ENCODE measurements around the gene MT1E.
A peak's percentile ranks its signal among the peaks of the same experiment; 100 is the strongest.

MT1E gene

DNA sequence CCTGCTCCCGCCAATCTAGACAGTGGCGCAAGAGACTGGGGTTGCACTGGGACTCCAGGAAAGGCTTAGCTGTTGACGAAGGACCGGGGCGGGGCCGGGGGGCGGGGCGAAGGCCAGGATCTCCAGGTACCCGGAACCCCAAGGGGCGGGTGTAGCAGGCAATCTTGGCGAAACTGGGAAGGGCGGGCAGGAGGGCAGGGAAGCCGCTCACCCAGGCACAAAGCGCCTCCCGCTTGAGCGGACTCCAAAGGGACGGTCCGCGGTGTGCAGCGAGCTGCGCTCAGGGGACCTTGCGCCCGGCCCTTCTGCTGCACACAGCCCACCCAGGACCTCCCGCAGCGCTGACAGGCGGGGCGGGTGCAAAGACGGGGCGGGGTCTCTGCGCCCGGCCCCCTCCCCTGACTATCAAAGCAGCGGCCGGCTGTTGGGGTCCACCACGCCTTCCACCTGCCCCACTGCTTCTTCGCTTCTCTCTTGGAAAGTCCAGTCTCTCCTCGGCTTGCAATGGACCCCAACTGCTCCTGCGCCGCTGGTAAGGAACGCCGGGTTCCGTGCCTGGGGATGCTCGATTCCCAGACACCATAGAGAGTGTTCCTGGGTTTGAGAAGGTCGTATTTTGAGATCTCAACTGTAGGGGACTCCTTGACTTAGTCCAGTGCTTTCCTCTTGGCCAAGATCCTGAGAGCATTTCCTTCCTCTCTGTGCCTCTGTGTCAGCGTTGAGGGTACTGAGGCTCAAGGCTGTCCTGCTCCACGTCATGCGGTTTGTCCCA, 32.2 kb downstream of the MT1E start, which contains the start of gene MT1F:
MT1F (plus strand) TSS at position 405 of the 772 bp plus-strand sequence; CDS start at position 505, 100 bp downstream.
- no peak for TF ChIP-seq SPI1 (IDR thresholded peaks at IDR 0.05; ENCODE audit: borderline replicate concordance, low read depth)
- TF ChIP-seq, protein P1, sequence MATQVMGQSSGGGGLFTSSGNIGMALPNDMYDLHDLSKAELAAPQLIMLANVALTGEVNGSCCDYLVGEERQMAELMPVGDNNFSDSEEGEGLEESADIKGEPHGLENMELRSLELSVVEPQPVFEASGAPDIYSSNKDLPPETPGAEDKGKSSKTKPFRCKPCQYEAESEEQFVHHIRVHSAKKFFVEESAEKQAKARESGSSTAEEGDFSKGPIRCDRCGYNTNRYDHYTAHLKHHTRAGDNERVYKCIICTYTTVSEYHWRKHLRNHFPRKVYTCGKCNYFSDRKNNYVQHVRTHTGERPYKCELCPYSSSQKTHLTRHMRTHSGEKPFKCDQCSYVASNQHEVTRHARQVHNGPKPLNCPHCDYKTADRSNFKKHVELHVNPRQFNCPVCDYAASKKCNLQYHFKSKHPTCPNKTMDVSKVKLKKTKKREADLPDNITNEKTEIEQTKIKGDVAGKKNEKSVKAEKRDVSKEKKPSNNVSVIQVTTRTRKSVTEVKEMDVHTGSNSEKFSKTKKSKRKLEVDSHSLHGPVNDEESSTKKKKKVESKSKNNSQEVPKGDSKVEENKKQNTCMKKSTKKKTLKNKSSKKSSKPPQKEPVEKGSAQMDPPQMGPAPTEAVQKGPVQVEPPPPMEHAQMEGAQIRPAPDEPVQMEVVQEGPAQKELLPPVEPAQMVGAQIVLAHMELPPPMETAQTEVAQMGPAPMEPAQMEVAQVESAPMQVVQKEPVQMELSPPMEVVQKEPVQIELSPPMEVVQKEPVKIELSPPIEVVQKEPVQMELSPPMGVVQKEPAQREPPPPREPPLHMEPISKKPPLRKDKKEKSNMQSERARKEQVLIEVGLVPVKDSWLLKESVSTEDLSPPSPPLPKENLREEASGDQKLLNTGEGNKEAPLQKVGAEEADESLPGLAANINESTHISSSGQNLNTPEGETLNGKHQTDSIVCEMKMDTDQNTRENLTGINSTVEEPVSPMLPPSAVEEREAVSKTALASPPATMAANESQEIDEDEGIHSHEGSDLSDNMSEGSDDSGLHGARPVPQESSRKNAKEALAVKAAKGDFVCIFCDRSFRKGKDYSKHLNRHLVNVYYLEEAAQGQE (IDR thresholded peaks at IDR 0.05; ENCODE audit: insufficient replicate concordance, low read depth), result no peak
- no peak for TF ChIP-seq POLR2AphosphoS5 (IDR thresholded peaks at IDR 0.05; ENCODE audit: low read depth)
- TF ChIP-seq, protein P2, sequence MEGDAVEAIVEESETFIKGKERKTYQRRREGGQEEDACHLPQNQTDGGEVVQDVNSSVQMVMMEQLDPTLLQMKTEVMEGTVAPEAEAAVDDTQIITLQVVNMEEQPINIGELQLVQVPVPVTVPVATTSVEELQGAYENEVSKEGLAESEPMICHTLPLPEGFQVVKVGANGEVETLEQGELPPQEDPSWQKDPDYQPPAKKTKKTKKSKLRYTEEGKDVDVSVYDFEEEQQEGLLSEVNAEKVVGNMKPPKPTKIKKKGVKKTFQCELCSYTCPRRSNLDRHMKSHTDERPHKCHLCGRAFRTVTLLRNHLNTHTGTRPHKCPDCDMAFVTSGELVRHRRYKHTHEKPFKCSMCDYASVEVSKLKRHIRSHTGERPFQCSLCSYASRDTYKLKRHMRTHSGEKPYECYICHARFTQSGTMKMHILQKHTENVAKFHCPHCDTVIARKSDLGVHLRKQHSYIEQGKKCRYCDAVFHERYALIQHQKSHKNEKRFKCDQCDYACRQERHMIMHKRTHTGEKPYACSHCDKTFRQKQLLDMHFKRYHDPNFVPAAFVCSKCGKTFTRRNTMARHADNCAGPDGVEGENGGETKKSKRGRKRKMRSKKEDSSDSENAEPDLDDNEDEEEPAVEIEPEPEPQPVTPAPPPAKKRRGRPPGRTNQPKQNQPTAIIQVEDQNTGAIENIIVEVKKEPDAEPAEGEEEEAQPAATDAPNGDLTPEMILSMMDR (IDR thresholded peaks at IDR 0.05; ENCODE audit: insufficient read depth, low read length), result no peak
- no peak for TF ChIP-seq GABPA (IDR thresholded peaks at IDR 0.05; ENCODE audit: low read depth)
- Histone ChIP-seq H3K27ac (replicated peaks) (no peak within 1 kb of the TSS), H3K4me3 (replicated peaks; ENCODE audit: insufficient read depth, low read length) (peak within 1 kb of the TSS; percentile 74), H3K27me3 (ENCODE audit: insufficient read depth, poor library complexity, severe bottlenecking) (peaks cover 37% of the 10 kb centered on the region)
- peak; percentile 59 to 82 for DNase-seq (ENCODE audit: low read depth in 1 of 2, low spot score in 1 of 2)

DNA sequence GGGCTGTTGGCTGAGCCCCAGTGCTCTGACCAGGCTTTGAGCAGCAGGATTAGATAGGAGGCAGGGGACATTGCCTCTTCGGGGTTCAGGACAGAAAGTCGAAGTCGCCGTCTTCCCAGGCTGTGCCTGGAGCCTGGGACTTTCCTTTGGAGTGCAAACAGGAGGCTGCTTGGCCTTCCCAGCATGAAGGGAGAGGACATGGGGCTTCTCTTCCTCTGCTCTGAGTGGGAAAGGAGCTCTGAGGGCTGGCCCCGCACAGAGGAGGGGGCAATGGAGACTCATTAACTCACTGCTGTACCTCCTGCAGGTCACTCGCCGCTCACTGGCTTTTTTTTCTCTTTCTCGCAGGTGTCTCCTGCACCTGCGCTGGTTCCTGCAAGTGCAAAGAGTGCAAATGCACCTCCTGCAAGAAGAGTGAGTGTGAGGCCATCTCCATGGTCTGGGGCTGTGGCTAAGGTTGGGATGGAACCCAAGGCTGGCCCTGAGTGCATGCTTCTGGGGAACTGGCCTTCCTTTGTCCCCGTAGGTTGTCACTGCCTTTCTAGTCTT, 32.8 kb downstream of the MT1E start:
- DNase-seq (ENCODE audit: low read depth in 1 of 2, low spot score in 1 of 2), result no peak
- Histone ChIP-seq H3K4me3 (replicated peaks; ENCODE audit: insufficient read depth, low read length) (peak overlapping the region; percentile 74), H3K27me3 (ENCODE audit: insufficient read depth, poor library complexity, severe bottlenecking) (peaks cover 35% of the 10 kb centered on the region), H3K27ac (replicated peaks) (no peak overlapping the region)
- TF ChIP-seq, protein P1 (IDR thresholded peaks at IDR 0.05; ENCODE audit: insufficient replicate concordance, low read depth), result no peak

DNA sequence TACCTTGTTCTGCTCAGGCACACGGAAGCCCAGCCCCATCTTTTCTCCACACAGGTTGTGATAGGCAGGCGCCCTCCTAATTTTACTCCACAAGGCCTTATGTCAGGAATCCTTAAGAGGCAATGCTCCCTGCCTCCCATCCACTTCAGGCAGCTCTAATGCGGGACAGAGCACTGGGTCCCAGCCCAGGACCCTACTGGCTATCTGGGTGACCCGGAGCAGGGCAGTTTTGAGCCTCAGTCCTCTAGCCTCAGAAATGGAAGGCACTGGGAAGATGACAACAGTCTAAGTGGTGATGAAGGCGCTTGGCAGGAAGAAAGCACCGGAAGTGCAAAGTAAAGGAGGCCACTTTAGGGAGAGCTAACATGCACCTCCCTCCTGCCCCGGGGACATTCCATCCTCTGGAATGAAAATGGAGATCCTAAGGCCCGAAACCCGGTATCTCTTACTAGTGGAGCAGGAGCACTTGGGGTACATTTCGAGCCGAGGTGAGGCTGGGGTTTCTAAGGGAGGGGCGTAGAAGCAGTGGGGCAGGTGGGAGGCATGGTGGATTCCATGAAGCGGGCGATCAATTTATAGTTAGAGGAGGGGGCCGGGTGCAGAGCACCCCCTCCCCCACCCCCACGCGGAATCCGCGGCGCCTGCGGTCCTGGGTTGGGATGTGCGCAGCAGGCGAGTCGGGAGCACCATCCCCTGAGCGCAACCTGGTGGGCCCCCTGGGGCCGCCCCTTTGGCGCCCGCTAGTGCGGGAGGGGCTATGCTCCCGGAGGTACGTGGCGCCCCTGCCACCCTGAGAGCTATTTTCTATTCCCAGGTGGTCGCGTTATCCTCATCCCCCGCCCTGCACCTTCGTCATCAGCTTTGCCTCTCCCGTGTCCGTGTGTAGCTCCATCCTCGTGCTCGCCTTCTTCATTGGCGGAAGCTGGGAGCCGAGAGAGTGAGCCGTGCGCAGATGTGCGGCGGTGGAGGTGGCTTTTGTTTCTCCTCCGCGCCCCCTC, 37.1 kb downstream of the MT1E start:
- TF ChIP-seq SPI1 (IDR thresholded peaks at IDR 0.05; ENCODE audit: borderline replicate concordance, low read depth) (no peak), GABPA (IDR thresholded peaks at IDR 0.05; ENCODE audit: low read depth) (no peak), POLR2AphosphoS5 (IDR thresholded peaks at IDR 0.05; ENCODE audit: low read depth) (no peak)
- TF ChIP-seq, protein P1 (IDR thresholded peaks at IDR 0.05; ENCODE audit: insufficient replicate concordance, low read depth), result no peak
- TF ChIP-seq, protein P2 (IDR thresholded peaks at IDR 0.05; ENCODE audit: insufficient read depth, low read length), result no peak
- H3K4me3 ChIP-seq (replicated peaks; ENCODE audit: insufficient read depth, low read length), result no peak overlapping the region
- no peak for DNase-seq (ENCODE audit: low read depth in 1 of 2, low spot score in 1 of 2)

More for the DNA sequence above, 37.1 kb downstream of the MT1E start:
- Histone ChIP-seq H3K27ac (replicated peaks) (no peak overlapping the region), H3K27me3 (ENCODE audit: insufficient read depth, poor library complexity, severe bottlenecking) (peaks cover 44% of the 10 kb centered on the region)

Measured in HL-60 (cell line).